ENCODE results near the gene NUP210.

NUP210 gene

GRCh38 chr3:13417166-13417947, 2.8 kb downstream of the NUP210 start:
- Histone ChIP-seq H3K4me3 (ENCODE audit: extremely low read depth, insufficient read depth, low read length, poor library complexity, severe bottlenecking) (no peak overlapping the region), H3K4me1 (ENCODE audit: control insufficient read depth, insufficient read depth, low read length, poor library complexity, severe bottlenecking) (no peaks in the 10 kb centered on the region), H3K27ac (ENCODE audit: low read depth, low read length, severe bottlenecking) (no peak overlapping the region), H3K9me3 (ENCODE audit: control insufficient read depth, low read length) (no peaks in the 10 kb centered on the region), H3K36me3 (ENCODE audit: control insufficient read depth, insufficient read depth, low read length) (no peaks in the 10 kb centered on the region)
- 83 to 90% methylated on average over 2 of the region's 6 CpGs for WGBS, 2 experiments (ENCODE audit: insufficient coverage in 2 of 2)

- Histone ChIP-seq H3K9me3 (ENCODE audit: control insufficient read depth, low read length) (no peaks in the 10 kb centered on the region), H3K4me3 (ENCODE audit: extremely low read depth, insufficient read depth, low read length, poor library complexity, severe bottlenecking) (no peak overlapping the region), H3K4me1 (ENCODE audit: control insufficient read depth, insufficient read depth, low read length, poor library complexity, severe bottlenecking) (no peaks in the 10 kb centered on the region), H3K27ac (ENCODE audit: low read depth, low read length, severe bottlenecking) (no peak overlapping the region), H3K36me3 (ENCODE audit: control insufficient read depth, insufficient read depth, low read length) (no peaks in the 10 kb centered on the region)
- 80 to 85% methylated on average over 8 to 9 of the region's 9 CpGs for WGBS, 2 experiments (ENCODE audit: insufficient coverage in 2 of 2)
Measured at GRCh38 chr3:13415997-13416793, 3.9 kb downstream of the NUP210 start.

GRCh38 chr3:13415236-13415986, 4.7 kb downstream of the NUP210 start:
- Histone ChIP-seq H3K27ac (ENCODE audit: low read depth, low read length, severe bottlenecking) (no peak overlapping the region), H3K36me3 (ENCODE audit: control insufficient read depth, insufficient read depth, low read length) (no peaks in the 10 kb centered on the region), H3K4me3 (ENCODE audit: extremely low read depth, insufficient read depth, low read length, poor library complexity, severe bottlenecking) (no peak overlapping the region), H3K9me3 (ENCODE audit: control insufficient read depth, low read length) (no peaks in the 10 kb centered on the region), H3K4me1 (ENCODE audit: control insufficient read depth, insufficient read depth, low read length, poor library complexity, severe bottlenecking) (no peaks in the 10 kb centered on the region)
- 88 to 91% methylated on average over 14 to 15 of the region's 15 CpGs for WGBS, 2 experiments (ENCODE audit: insufficient coverage in 2 of 2)

GRCh38 chr3:13414040-13414729, 5.9 kb downstream of the NUP210 start:
- no peaks in the 10 kb centered on the region for H3K36me3 ChIP-seq (ENCODE audit: control insufficient read depth, insufficient read depth, low read length)
- no peaks in the 10 kb centered on the region for H3K4me1 ChIP-seq (ENCODE audit: control insufficient read depth, insufficient read depth, low read length, poor library complexity, severe bottlenecking)
- H3K9me3 ChIP-seq (ENCODE audit: control insufficient read depth, low read length): peaks cover under 1% of the 10 kb centered on the region
- WGBS, 2 experiments (ENCODE audit: insufficient coverage in 2 of 2): 92 to 94% methylated on average over 11 to 14 of the region's 14 CpGs
- no peak overlapping the region for H3K27ac ChIP-seq (ENCODE audit: low read depth, low read length, severe bottlenecking)
- H3K4me3 ChIP-seq (ENCODE audit: extremely low read depth, insufficient read depth, low read length, poor library complexity, severe bottlenecking): no peak overlapping the region

DNA sequence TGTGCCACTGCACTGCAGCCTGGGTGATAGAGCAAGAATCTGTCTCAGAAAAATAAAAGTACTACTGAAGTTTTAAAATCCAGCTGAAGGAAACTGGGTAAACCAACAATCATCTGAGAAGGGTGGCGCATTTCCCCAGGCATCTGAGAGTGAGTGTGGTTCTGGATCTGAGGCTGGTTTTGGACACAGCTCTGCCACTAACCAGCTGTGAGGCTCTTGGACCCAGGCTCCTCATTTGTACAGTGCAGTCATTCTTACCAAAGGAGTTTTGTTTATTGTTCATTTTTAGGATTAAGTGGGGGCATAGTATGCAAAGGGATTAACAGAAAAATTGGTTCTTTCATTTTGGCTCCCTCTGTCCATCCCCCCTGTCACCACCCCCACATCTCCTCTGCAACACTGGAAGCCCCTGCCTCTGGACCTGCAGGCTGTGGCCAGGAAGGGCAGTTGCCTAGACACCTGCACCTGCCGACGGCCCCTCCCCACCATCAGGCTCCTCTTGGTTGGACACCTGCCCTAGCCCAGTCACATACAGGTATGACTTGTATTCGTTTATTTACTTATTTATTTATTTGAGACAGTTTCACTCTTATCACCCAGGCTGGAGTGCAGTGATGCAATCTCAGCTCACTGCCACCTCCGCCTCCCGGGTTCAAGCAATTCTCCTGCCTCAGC, 8.8 kb downstream of the NUP210 start:
- WGBS, 2 experiments (ENCODE audit: insufficient coverage in 2 of 2): 95 to 100% methylated on average over 3 of the region's 6 CpGs
- H3K4me3 ChIP-seq (ENCODE audit: extremely low read depth, insufficient read depth, low read length, poor library complexity, severe bottlenecking): no peak overlapping the region
- H3K27ac ChIP-seq (ENCODE audit: low read depth, low read length, severe bottlenecking): no peak overlapping the region
- H3K4me1 ChIP-seq (ENCODE audit: control insufficient read depth, insufficient read depth, low read length, poor library complexity, severe bottlenecking): no peaks in the 10 kb centered on the region
- H3K36me3 ChIP-seq (ENCODE audit: control insufficient read depth, insufficient read depth, low read length): no peaks in the 10 kb centered on the region
- H3K9me3 ChIP-seq (ENCODE audit: control insufficient read depth, low read length): peaks cover 13% of the 10 kb centered on the region

- Histone ChIP-seq H3K4me1 (ENCODE audit: control insufficient read depth, insufficient read depth, low read length, poor library complexity, severe bottlenecking) (peaks cover 3% of the 10 kb centered on the region), H3K4me3 (ENCODE audit: extremely low read depth, insufficient read depth, low read length, poor library complexity, severe bottlenecking) (no peak overlapping the region), H3K9me3 (ENCODE audit: control insufficient read depth, low read length) (peaks cover 13% of the 10 kb centered on the region), H3K36me3 (ENCODE audit: control insufficient read depth, insufficient read depth, low read length) (no peaks in the 10 kb centered on the region), H3K27ac (ENCODE audit: low read depth, low read length, severe bottlenecking) (no peak overlapping the region)
- 84 to 90% methylated on average over 2 of the region's 2 CpGs for WGBS, 2 experiments (ENCODE audit: insufficient coverage in 2 of 2)
Measured at GRCh38 chr3:13408890-13409289, 11.2 kb downstream of the NUP210 start.

DNA sequence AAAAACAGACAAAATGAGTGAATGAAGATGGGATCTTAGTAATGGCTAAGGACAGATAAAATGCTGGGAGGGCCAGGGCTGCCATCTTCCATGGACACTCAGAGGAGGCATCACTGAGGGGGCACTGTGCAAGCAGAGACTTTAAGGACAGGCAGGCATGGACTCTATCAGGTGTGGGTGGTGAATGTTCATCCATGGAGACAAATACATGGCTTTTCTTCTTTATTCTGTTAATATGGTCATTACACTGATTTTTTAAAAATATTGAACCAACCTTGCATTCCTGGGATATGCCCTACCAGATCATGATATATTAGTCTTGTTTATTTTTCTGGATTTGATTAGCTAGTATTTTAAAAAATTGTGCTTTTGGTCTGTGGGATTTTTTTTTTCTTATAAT, 12.2 kb downstream of the NUP210 start:
- Histone ChIP-seq H3K9me3 (ENCODE audit: control insufficient read depth, low read length) (peaks cover 19% of the 10 kb centered on the region), H3K36me3 (ENCODE audit: control insufficient read depth, insufficient read depth, low read length) (no peaks in the 10 kb centered on the region), H3K4me3 (ENCODE audit: extremely low read depth, insufficient read depth, low read length, poor library complexity, severe bottlenecking) (no peak overlapping the region), H3K4me1 (ENCODE audit: control insufficient read depth, insufficient read depth, low read length, poor library complexity, severe bottlenecking) (peaks cover 3% of the 10 kb centered on the region), H3K27ac (ENCODE audit: low read depth, low read length, severe bottlenecking) (no peak overlapping the region)

DNA sequence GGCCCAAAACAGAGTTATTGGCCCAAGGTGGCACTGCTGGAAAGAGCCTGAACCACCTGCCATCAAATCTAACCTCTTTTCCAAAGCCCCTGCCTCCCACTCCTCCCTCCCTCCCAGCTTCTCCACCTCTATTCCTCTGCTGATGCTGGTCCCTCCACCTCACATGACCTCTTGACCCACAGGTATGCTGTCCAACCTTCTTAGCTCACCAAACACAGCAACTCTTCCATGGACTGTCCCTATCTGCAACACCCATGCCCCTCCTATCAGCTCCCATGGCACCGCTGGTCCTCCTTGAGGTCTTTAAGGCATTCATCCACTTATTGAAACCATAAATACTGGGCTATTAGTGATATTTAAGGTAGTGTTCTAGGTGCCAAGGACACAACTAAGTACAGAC, 12.6 kb downstream of the NUP210 start:
- no CpG with 5 or more reads among the region's 1 CpG for WGBS, 2 experiments (ENCODE audit: insufficient coverage in 2 of 2)
- H3K27ac ChIP-seq (ENCODE audit: low read depth, low read length, severe bottlenecking): no peak overlapping the region

GRCh38 chr3:13406190-13406589, 13.9 kb downstream of the NUP210 start:
- H3K4me1 ChIP-seq (ENCODE audit: control insufficient read depth, insufficient read depth, low read length, poor library complexity, severe bottlenecking): peaks cover 3% of the 10 kb centered on the region
- 94 to 96% methylated on average over 5 of the region's 5 CpGs for WGBS, 2 experiments (ENCODE audit: insufficient coverage in 2 of 2)
- no peak overlapping the region for H3K4me3 ChIP-seq (ENCODE audit: extremely low read depth, insufficient read depth, low read length, poor library complexity, severe bottlenecking)

More for the DNA sequence above, 12.6 kb downstream of the NUP210 start:
- Histone ChIP-seq H3K4me3 (ENCODE audit: extremely low read depth, insufficient read depth, low read length, poor library complexity, severe bottlenecking) (no peak overlapping the region), H3K4me1 (ENCODE audit: control insufficient read depth, insufficient read depth, low read length, poor library complexity, severe bottlenecking) (peaks cover 3% of the 10 kb centered on the region), H3K9me3 (ENCODE audit: control insufficient read depth, low read length) (peaks cover 19% of the 10 kb centered on the region), H3K36me3 (ENCODE audit: control insufficient read depth, insufficient read depth, low read length) (no peaks in the 10 kb centered on the region)

DNA sequence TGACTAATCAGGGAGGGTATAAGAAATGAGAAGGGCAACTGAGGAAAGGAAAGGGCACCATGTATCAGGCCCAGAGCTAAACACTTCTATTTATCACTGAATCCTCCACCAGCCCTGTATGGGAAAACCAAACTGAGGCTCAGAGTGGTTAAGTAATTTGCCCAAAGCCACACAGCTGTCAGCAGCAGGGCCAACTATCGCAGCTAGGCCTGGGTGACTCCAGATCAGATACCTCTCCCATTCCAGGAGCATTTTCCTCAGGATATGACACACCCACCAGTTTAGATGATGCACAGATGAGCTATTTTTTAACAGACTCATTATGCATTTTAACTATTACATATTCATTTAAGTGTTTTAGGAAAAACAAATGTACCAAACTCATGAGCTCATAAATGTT, 14.5 kb downstream of the NUP210 start:
- Histone ChIP-seq H3K4me1 (ENCODE audit: control insufficient read depth, insufficient read depth, low read length, poor library complexity, severe bottlenecking) (peaks cover 3% of the 10 kb centered on the region), H3K4me3 (ENCODE audit: extremely low read depth, insufficient read depth, low read length, poor library complexity, severe bottlenecking) (no peak overlapping the region), H3K9me3 (ENCODE audit: control insufficient read depth, low read length) (peaks cover 19% of the 10 kb centered on the region), H3K27ac (ENCODE audit: low read depth, low read length, severe bottlenecking) (no peak overlapping the region), H3K36me3 (ENCODE audit: control insufficient read depth, insufficient read depth, low read length) (no peaks in the 10 kb centered on the region)
- 100% methylated on average over 1 of the region's 1 CpG; no CpG with 5 or more reads in 1 of the 2 experiments for WGBS, 2 experiments (ENCODE audit: insufficient coverage in 2 of 2)

More at GRCh38 chr3:13406190-13406589, 13.9 kb downstream of the NUP210 start:
- Histone ChIP-seq H3K27ac (ENCODE audit: low read depth, low read length, severe bottlenecking) (no peak overlapping the region), H3K36me3 (ENCODE audit: control insufficient read depth, insufficient read depth, low read length) (no peaks in the 10 kb centered on the region), H3K9me3 (ENCODE audit: control insufficient read depth, low read length) (peaks cover 19% of the 10 kb centered on the region)

Data from mesodermal cell (in vitro differentiated cells).